Measurements from ENCODE around the gene FNDC3A. TPM values are rescaled to one million over a fixed set of nuclear protein-coding genes. Genes with fewer than 3 reads are reported as not detected.

The FNDC3A gene
- total RNA-seq, 1 donor = 122 TPM

GRCh38 chr13:49020328-49020727 lies 44.6 kb downstream of the FNDC3A start:
- no peak overlapping the region for H3K4me3 ChIP-seq (ENCODE audit: low read depth, low read length)
- TF ChIP-seq CTCF (IDR thresholded peaks at IDR 0.05; ENCODE audit: insufficient read depth, low read depth, low read length) = no peak
- DNase-seq (ENCODE audit: low read depth) = no peak

GRCh38 chr13:49020940-49021553 lies 45.3 kb downstream of the FNDC3A start:
- H3K4me3 ChIP-seq (ENCODE audit: low read depth, low read length) = no peak overlapping the region
- TF ChIP-seq CTCF (IDR thresholded peaks at IDR 0.05; ENCODE audit: insufficient read depth, low read depth, low read length) = no peak
- no peak for DNase-seq (ENCODE audit: low read depth)

- TF ChIP-seq CTCF (IDR thresholded peaks at IDR 0.05; ENCODE audit: insufficient read depth, low read depth, low read length) = no peak
- no peak overlapping the region for H3K4me3 ChIP-seq (ENCODE audit: low read depth, low read length)
- no peak for DNase-seq (ENCODE audit: low read depth)
Observed at GRCh38 chr13:49021953-49022352, 46.2 kb downstream of the FNDC3A start.

- DNase-seq (ENCODE audit: low read depth) = no peak
- H3K4me3 ChIP-seq (ENCODE audit: low read depth, low read length) = no peak overlapping the region
- TF ChIP-seq CTCF (IDR thresholded peaks at IDR 0.05; ENCODE audit: insufficient read depth, low read depth, low read length) = no peak
Observed at GRCh38 chr13:49022472-49023144, 46.9 kb downstream of the FNDC3A start.

- peak; percentile 49 for DNase-seq (ENCODE audit: low read depth)
- no peak overlapping the region for H3K4me3 ChIP-seq (ENCODE audit: low read depth, low read length)
- TF ChIP-seq CTCF (IDR thresholded peaks at IDR 0.05; ENCODE audit: insufficient read depth, low read depth, low read length) = no peak
Observed at GRCh38 chr13:49023431-49023830, 47.7 kb downstream of the FNDC3A start.

- no peak overlapping the region for H3K4me3 ChIP-seq (ENCODE audit: low read depth, low read length)
- DNase-seq (ENCODE audit: low read depth) = no peak
- no peak for TF ChIP-seq CTCF (IDR thresholded peaks at IDR 0.05; ENCODE audit: insufficient read depth, low read depth, low read length)
Observed at GRCh38 chr13:49026851-49027250, 51.1 kb downstream of the FNDC3A start.

Data from fibroblast of villous mesenchyme (primary cell).